ENCODE measurements around the gene BATF. TPM values are rescaled to one million over a fixed set of nuclear protein-coding genes. Genes with fewer than 3 reads are reported as not detected.

Gene BATF
- total RNA-seq, 1 experiment from 2014 or later, result not detected

GRCh38 chr14:75562489-75562888 lies 40.2 kb downstream of the BATF start:
- no peaks in the 10 kb centered on the region for H3K4me1 ChIP-seq (ENCODE audit: low read length)
- H2AFZ ChIP-seq (ENCODE audit: low read length), result no peak overlapping the region
- DNase-seq, result no peak
- no peaks in the 10 kb centered on the region for H3K36me3 ChIP-seq (ENCODE audit: insufficient read depth, low read length)
- no peak overlapping the region for H3K4me3 ChIP-seq (ENCODE audit: low read length)
- no peaks in the 10 kb centered on the region for H4K20me1 ChIP-seq (ENCODE audit: insufficient read depth, low read depth, low read length)
- H3K27ac ChIP-seq (ENCODE audit: low read length), result no peak overlapping the region
- no peaks in the 10 kb centered on the region for H3K9me3 ChIP-seq (ENCODE audit: low read length)
- H3K27me3 ChIP-seq (ENCODE audit: low read length), result no peaks in the 10 kb centered on the region
- H3K9me2 ChIP-seq (replicated peaks; ENCODE audit: insufficient read depth, low read length), result no peaks in the 10 kb centered on the region
- no peaks in the 10 kb centered on the region for H3K79me2 ChIP-seq (ENCODE audit: low read length)
- H3K4me2 ChIP-seq (ENCODE audit: low read depth, low read length, poor library complexity, severe bottlenecking), result no peak overlapping the region
- no peak overlapping the region for H3K9ac ChIP-seq (ENCODE audit: low read length)

- Histone ChIP-seq H3K9ac (ENCODE audit: low read length) (no peak overlapping the region), H3K9me2 (replicated peaks; ENCODE audit: insufficient read depth, low read length) (no peaks in the 10 kb centered on the region), H2AFZ (ENCODE audit: low read length) (no peak overlapping the region), H3K27ac (ENCODE audit: low read length) (no peak overlapping the region), H3K27me3 (ENCODE audit: low read length) (no peaks in the 10 kb centered on the region), H3K4me3 (ENCODE audit: low read length) (no peak overlapping the region), H3K4me2 (ENCODE audit: low read depth, low read length, poor library complexity, severe bottlenecking) (no peak overlapping the region), H3K36me3 (ENCODE audit: insufficient read depth, low read length) (no peaks in the 10 kb centered on the region), H3K9me3 (ENCODE audit: low read length) (no peaks in the 10 kb centered on the region), H4K20me1 (ENCODE audit: insufficient read depth, low read depth, low read length) (no peaks in the 10 kb centered on the region), H3K79me2 (ENCODE audit: low read length) (no peaks in the 10 kb centered on the region), H3K4me1 (ENCODE audit: low read length) (no peaks in the 10 kb centered on the region)
- no peak for DNase-seq
Observed at GRCh38 chr14:75563931-75564330, 41.7 kb downstream of the BATF start.

GRCh38 chr14:75565056-75565455 lies 42.8 kb downstream of the BATF start:
- no peak overlapping the region for H3K4me2 ChIP-seq (ENCODE audit: low read depth, low read length, poor library complexity, severe bottlenecking)
- no peaks in the 10 kb centered on the region for H3K9me2 ChIP-seq (replicated peaks; ENCODE audit: insufficient read depth, low read length)
- H3K4me1 ChIP-seq (ENCODE audit: low read length), result no peaks in the 10 kb centered on the region
- no peaks in the 10 kb centered on the region for H4K20me1 ChIP-seq (ENCODE audit: insufficient read depth, low read depth, low read length)
- DNase-seq, result no peak
- no peaks in the 10 kb centered on the region; the same call in 1 of the 2 replicates for H3K27me3 ChIP-seq (ENCODE audit: low read length)
- H3K36me3 ChIP-seq (ENCODE audit: insufficient read depth, low read length), result no peaks in the 10 kb centered on the region
- H2AFZ ChIP-seq (ENCODE audit: low read length), result no peak overlapping the region
- no peaks in the 10 kb centered on the region for H3K9me3 ChIP-seq (ENCODE audit: low read length)
- no peak overlapping the region for H3K4me3 ChIP-seq (ENCODE audit: low read length)
- no peak overlapping the region for H3K27ac ChIP-seq (ENCODE audit: low read length)
- no peak overlapping the region for H3K9ac ChIP-seq (ENCODE audit: low read length)
- H3K79me2 ChIP-seq (ENCODE audit: low read length), result no peaks in the 10 kb centered on the region

- Histone ChIP-seq H3K9ac (ENCODE audit: low read length) (no peak overlapping the region), H2AFZ (ENCODE audit: low read length) (no peak overlapping the region), H3K27me3 (ENCODE audit: low read length) (no peaks in the 10 kb centered on the region; the same call in 1 of the 2 replicates), H3K4me2 (ENCODE audit: low read depth, low read length, poor library complexity, severe bottlenecking) (no peak overlapping the region), H3K27ac (ENCODE audit: low read length) (no peak overlapping the region), H3K36me3 (ENCODE audit: insufficient read depth, low read length) (no peaks in the 10 kb centered on the region), H3K79me2 (ENCODE audit: low read length) (no peaks in the 10 kb centered on the region), H4K20me1 (ENCODE audit: insufficient read depth, low read depth, low read length) (no peaks in the 10 kb centered on the region), H3K9me3 (ENCODE audit: low read length) (no peaks in the 10 kb centered on the region), H3K9me2 (replicated peaks; ENCODE audit: insufficient read depth, low read length) (no peaks in the 10 kb centered on the region), H3K4me1 (ENCODE audit: low read length) (peaks cover 11% of the 10 kb centered on the region), H3K4me3 (ENCODE audit: low read length) (no peak overlapping the region)
- no peak for DNase-seq
Observed at GRCh38 chr14:75566321-75566720, 44.1 kb downstream of the BATF start.

- no peak for DNase-seq
- Histone ChIP-seq H3K9me2 (replicated peaks; ENCODE audit: insufficient read depth, low read length) (no peaks in the 10 kb centered on the region), H3K4me1 (ENCODE audit: low read length) (peaks cover 15% of the 10 kb centered on the region), H3K4me2 (ENCODE audit: low read depth, low read length, poor library complexity, severe bottlenecking) (no peak overlapping the region), H3K36me3 (ENCODE audit: insufficient read depth, low read length) (no peaks in the 10 kb centered on the region), H3K27ac (ENCODE audit: low read length) (no peak overlapping the region), H2AFZ (ENCODE audit: low read length) (no peak overlapping the region), H3K79me2 (ENCODE audit: low read length) (no peaks in the 10 kb centered on the region), H3K4me3 (ENCODE audit: low read length) (no peak overlapping the region), H3K9ac (ENCODE audit: low read length) (no peak overlapping the region), H3K9me3 (ENCODE audit: low read length) (no peaks in the 10 kb centered on the region), H4K20me1 (ENCODE audit: insufficient read depth, low read depth, low read length) (no peaks in the 10 kb centered on the region), H3K27me3 (ENCODE audit: low read length) (no peaks in the 10 kb centered on the region; the same call in 1 of the 2 replicates)
Observed at GRCh38 chr14:75566752-75567151, 44.5 kb downstream of the BATF start.

GRCh38 chr14:75568140-75568539 lies 45.9 kb downstream of the BATF start:
- H3K36me3 ChIP-seq (ENCODE audit: insufficient read depth, low read length), result no peaks in the 10 kb centered on the region
- H3K79me2 ChIP-seq (ENCODE audit: low read length), result no peaks in the 10 kb centered on the region
- H3K9me3 ChIP-seq (ENCODE audit: low read length), result no peaks in the 10 kb centered on the region
- no peak for DNase-seq
- no peak overlapping the region for H2AFZ ChIP-seq (ENCODE audit: low read length)
- H4K20me1 ChIP-seq (ENCODE audit: insufficient read depth, low read depth, low read length), result no peaks in the 10 kb centered on the region
- H3K4me3 ChIP-seq (ENCODE audit: low read length), result no peak overlapping the region
- no peak overlapping the region for H3K9ac ChIP-seq (ENCODE audit: low read length)
- H3K27me3 ChIP-seq (ENCODE audit: low read length), result no peaks in the 10 kb centered on the region; the same call in 1 of the 2 replicates
- no peaks in the 10 kb centered on the region for H3K9me2 ChIP-seq (replicated peaks; ENCODE audit: insufficient read depth, low read length)
- H3K4me1 ChIP-seq (ENCODE audit: low read length), result peaks cover 16% of the 10 kb centered on the region
- H3K27ac ChIP-seq (ENCODE audit: low read length), result no peak overlapping the region
- H3K4me2 ChIP-seq (ENCODE audit: low read depth, low read length, poor library complexity, severe bottlenecking), result no peak overlapping the region

GRCh38 chr14:75568791-75569190 lies 46.5 kb downstream of the BATF start:
- H3K9me3 ChIP-seq (ENCODE audit: low read length), result no peaks in the 10 kb centered on the region
- H3K36me3 ChIP-seq (ENCODE audit: insufficient read depth, low read length), result no peaks in the 10 kb centered on the region
- H3K4me3 ChIP-seq (ENCODE audit: low read length), result no peak overlapping the region
- H3K27me3 ChIP-seq (ENCODE audit: low read length), result no peaks in the 10 kb centered on the region; the same call in 1 of the 2 replicates
- H3K4me2 ChIP-seq (ENCODE audit: low read depth, low read length, poor library complexity, severe bottlenecking), result no peak overlapping the region
- no peaks in the 10 kb centered on the region for H3K79me2 ChIP-seq (ENCODE audit: low read length)
- no peak for DNase-seq
- no peak overlapping the region for H2AFZ ChIP-seq (ENCODE audit: low read length)
- H3K4me1 ChIP-seq (ENCODE audit: low read length), result peaks cover 16% of the 10 kb centered on the region
- H3K9me2 ChIP-seq (replicated peaks; ENCODE audit: insufficient read depth, low read length), result no peaks in the 10 kb centered on the region
- no peak overlapping the region for H3K9ac ChIP-seq (ENCODE audit: low read length)
- H3K27ac ChIP-seq (ENCODE audit: low read length), result no peak overlapping the region
- H4K20me1 ChIP-seq (ENCODE audit: insufficient read depth, low read depth, low read length), result no peaks in the 10 kb centered on the region

GRCh38 chr14:75570797-75571196 lies 48.5 kb downstream of the BATF start:
- Histone ChIP-seq H4K20me1 (ENCODE audit: insufficient read depth, low read depth, low read length) (no peaks in the 10 kb centered on the region), H2AFZ (ENCODE audit: low read length) (no peak overlapping the region)

GRCh38 chr14:75572104-75572503 lies 49.8 kb downstream of the BATF start:
- no peaks in the 10 kb centered on the region for H4K20me1 ChIP-seq (ENCODE audit: insufficient read depth, low read depth, low read length)
- no peaks in the 10 kb centered on the region; the same call in 1 of the 2 replicates for H3K27me3 ChIP-seq (ENCODE audit: low read length)
- no peak overlapping the region for H3K9ac ChIP-seq (ENCODE audit: low read length)
- no peak for DNase-seq
- H3K27ac ChIP-seq (ENCODE audit: low read length), result no peak overlapping the region
- no peaks in the 10 kb centered on the region for H3K9me3 ChIP-seq (ENCODE audit: low read length)
- no peaks in the 10 kb centered on the region for H3K79me2 ChIP-seq (ENCODE audit: low read length)
- no peak overlapping the region for H3K4me2 ChIP-seq (ENCODE audit: low read depth, low read length, poor library complexity, severe bottlenecking)
- no peak overlapping the region for H2AFZ ChIP-seq (ENCODE audit: low read length)
- H3K4me3 ChIP-seq (ENCODE audit: low read length), result no peak overlapping the region
- no peaks in the 10 kb centered on the region for H3K9me2 ChIP-seq (replicated peaks; ENCODE audit: insufficient read depth, low read length)
- no peaks in the 10 kb centered on the region for H3K36me3 ChIP-seq (ENCODE audit: insufficient read depth, low read length)
- peaks cover 27% of the 10 kb centered on the region for H3K4me1 ChIP-seq (ENCODE audit: low read length)

More at GRCh38 chr14:75570797-75571196, 48.5 kb downstream of the BATF start:
- Histone ChIP-seq H3K4me1 (ENCODE audit: low read length) (peaks cover 16% of the 10 kb centered on the region), H3K79me2 (ENCODE audit: low read length) (no peaks in the 10 kb centered on the region), H3K27ac (ENCODE audit: low read length) (no peak overlapping the region), H3K36me3 (ENCODE audit: insufficient read depth, low read length) (no peaks in the 10 kb centered on the region), H3K27me3 (ENCODE audit: low read length) (no peaks in the 10 kb centered on the region; the same call in 1 of the 2 replicates), H3K4me3 (ENCODE audit: low read length) (no peak overlapping the region), H3K4me2 (ENCODE audit: low read depth, low read length, poor library complexity, severe bottlenecking) (peak overlapping the region; percentile 38), H3K9ac (ENCODE audit: low read length) (no peak overlapping the region), H3K9me2 (replicated peaks; ENCODE audit: insufficient read depth, low read length) (no peaks in the 10 kb centered on the region), H3K9me3 (ENCODE audit: low read length) (no peaks in the 10 kb centered on the region)
- peak; percentile 91 for DNase-seq
